Eye (tissue), 1 donor: ENCODE results near the gene ZFHX2.

Source experiments
- DNase-seq: peaks from one replicate; pipeline ENCODE4 v3.0.0-alpha.2; 2015

The ZFHX2 gene

GRCh38 chr14:23559010-23559925 lies 7.7 kb upstream of the ZFHX2 start:
- DNase-seq: peak; percentile 76

DNA sequence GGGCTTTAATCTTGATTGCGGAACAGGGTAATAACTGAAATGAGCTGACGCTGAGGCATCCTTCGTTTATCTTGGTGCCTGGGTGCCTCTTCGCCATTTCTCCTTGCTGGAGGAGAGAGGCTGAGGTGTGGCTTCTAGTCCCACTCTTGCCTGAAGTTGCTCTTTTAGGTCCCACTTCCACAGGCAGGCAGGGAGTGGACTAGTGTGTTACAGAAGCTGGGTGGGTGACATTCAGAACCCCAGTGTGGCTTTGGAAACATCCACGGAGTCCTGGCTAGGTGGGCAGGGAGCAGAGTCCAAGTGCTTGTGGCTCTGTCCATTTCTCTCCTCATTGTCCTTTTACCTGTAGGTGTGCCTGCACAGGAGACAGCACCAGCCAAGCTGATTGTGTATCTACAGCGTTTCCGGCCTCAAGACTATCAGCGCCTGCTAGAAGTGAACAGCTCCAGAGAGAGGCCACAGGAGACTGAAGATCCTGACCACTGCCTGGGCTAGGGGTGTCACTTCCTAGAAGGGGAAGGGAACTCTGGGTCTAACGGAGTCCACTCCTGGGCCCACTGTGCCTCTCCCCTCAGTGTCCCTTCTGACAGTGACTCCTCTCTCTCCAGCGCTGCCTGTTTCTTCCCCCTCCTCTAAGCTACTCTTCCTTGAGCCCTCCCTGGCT lies 6.9 kb upstream of the ZFHX2 start:
- no peak for DNase-seq

- DNase-seq: no peak
Measured at GRCh38 chr14:23557946-23558345, 6.4 kb upstream of the ZFHX2 start.

GRCh38 chr14:23557521-23557920 lies 6.0 kb upstream of the ZFHX2 start:
- no peak for DNase-seq

- no peak for DNase-seq
Measured at GRCh38 chr14:23556700-23557440, 5.3 kb upstream of the ZFHX2 start.

GRCh38 chr14:23555882-23556699 lies 4.5 kb upstream of the ZFHX2 start, which contains the start of gene THTPA:
Gene THTPA, plus strand, starts transcription at chr14:23556271. Its CDS starts 487 bp downstream, at chr14:23556758.
- peak; percentile 97 for DNase-seq

- no peak for DNase-seq
Measured at GRCh38 chr14:23555533-23555881, 3.9 kb upstream of the ZFHX2 start.

DNA sequence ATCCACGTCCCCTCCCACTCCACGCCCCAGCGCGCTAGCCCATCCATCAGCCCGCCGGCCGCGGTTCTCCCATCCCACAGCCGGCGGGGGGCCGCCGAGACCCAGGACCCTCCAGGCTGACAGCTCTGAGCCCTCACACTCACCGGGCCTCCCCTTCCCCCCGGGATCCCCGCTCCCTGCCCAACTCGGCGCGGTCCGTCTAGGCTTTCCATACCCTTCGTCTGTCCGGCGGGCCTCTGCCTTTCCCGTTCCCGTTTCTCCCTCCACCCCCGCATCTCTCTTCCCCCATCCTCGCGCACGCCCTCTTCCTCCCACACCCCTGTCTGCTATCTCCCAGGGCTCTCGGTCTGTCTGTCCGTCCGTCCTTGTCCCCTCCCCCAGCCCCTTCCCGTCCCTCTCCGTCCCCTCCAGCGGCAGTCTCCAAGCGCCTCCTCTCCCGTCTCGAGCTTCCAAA lies 726 bp downstream of the ZFHX2 start:
- DNase-seq: no peak

DNA sequence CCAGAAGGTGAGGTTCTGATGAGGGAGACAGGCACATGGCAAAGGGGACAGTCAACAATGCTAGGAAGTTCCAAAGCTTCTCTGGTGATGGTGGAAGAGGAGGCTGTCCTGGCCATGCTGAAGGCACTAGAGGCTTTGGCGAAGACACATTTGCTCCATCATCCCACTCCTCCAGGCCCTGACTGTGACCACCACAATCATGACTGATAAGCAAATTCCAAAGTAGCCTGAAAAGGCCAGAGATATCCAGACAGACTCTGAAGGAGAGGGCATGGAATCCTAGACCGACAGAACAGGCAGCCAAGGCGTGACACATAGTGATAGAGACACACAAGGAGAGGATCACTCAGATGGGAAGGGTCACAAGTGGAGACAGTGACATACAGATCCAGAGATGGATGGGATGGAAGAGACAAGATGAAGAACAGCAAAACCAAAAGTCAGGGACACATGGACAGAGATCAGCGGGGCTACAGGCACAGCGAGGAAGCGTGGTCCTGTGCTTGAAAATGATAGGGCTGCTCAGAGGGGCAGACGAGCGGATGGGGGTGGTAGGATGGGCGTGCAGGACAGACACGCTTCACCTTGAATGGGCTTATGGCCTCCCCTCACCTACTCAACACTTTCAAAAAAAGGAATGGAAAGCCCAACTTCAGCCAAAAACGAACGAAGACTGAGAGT lies 1.3 kb downstream of the ZFHX2 start:
- no peak for DNase-seq

GRCh38 chr14:23548351-23549318 lies 2.9 kb downstream of the ZFHX2 start:
- peak; percentile 38 for DNase-seq

DNA sequence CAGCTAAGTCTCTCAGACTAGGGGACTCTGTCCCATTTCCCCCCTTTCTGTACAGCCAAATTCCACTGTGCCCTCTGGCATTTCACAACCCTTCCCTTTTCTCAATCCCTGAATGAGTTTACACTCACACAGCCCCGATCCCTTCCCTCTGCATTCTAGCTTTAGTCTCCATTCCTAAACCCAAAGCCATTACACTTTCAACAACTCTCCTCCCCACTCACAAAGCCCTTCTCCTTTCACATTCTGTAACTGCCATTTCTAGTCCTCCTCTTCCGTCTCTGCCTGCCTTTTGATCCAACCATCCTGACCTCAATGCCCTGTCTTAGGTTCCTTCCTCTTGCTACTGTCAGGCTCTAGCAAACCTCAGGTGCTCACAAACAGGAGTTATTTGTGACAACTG lies 3.6 kb downstream of the ZFHX2 start:
- DNase-seq: no peak

GRCh38 chr14:23546450-23547035 lies 5.0 kb downstream of the ZFHX2 start:
- no peak for DNase-seq

- no peak for DNase-seq
Measured at GRCh38 chr14:23545740-23546365, 5.7 kb downstream of the ZFHX2 start.

- DNase-seq: peak; percentile 86
Measured at GRCh38 chr14:23544511-23545447, 6.8 kb downstream of the ZFHX2 start.

GRCh38 chr14:23543403-23543802 lies 8.2 kb downstream of the ZFHX2 start:
- no peak for DNase-seq

GRCh38 chr14:23542261-23542660 lies 9.3 kb downstream of the ZFHX2 start:
- DNase-seq: no peak

DNA sequence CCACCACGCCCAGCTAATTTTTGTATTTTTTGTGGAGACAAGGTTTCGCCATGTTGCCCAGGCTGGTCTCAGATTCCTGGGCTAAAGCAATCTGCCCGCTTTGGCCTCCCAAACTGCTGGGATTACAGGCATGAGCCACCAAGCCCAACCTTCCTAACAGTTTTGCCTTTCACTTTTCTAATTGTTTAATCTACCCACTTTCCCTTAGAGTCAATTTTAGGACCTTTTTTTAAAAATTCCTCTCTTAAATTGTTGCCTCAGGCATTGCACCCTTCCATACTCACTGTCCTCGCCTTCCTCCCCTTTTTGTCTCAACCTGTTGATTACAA lies 11.5 kb downstream of the ZFHX2 start:
- DNase-seq: no peak

DNA sequence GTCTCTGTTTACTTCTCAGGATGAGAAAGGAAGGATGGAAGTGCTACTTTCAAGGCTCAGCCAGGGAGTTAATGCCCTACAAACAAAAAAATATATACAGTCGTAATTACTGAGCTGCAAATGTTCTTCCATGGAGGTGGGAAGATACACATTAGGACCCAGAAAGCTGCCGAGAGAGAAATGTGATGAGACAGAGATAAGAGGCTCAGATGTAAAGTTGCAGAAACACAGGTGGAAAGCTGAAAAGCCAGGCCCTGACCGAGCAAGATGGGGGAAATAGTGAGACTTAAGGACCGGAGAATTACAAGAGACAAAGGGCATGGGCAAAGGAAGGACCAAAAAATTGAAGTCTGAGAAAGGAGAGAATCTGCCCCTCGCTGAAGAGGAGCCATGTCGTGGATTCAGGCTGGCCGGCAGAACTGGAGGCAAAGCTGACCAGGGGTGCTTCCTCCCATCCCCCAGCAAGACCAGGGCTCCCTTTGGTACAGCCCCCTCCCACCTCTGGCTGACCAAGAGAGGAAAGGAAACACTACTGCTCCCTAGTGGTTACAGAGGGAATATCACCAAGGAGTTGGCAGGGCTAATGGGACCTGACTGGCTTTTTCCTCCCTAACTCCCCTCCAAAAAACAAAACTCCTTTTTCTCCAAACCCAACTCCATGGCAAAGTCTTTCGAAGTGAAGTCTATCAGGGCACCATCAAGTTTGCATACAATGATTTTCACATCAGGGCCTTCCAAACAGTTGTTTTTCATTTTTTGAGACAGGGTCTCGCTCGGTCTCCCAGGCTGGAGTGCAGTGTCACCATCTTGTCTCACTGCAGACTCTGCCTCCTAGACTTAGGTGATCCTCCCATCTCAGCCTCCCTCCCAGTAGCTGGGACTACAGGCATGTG lies 12.1 kb downstream of the ZFHX2 start:
- DNase-seq: peak; percentile 89
